GM21360 (cell line): ENCODE data around the gene TCERG1.

Source experiments
- ATAC-seq: cut with Tn5 transposase; IDR thresholded peaks from one replicate; pipeline ENCODE4 v1.9.1; 2021; ENCODE audit warnings: mild to moderate bottlenecking, moderate library complexity; ENCODE audit not compliant: unreplicated experiment

TCERG1 gene

DNA sequence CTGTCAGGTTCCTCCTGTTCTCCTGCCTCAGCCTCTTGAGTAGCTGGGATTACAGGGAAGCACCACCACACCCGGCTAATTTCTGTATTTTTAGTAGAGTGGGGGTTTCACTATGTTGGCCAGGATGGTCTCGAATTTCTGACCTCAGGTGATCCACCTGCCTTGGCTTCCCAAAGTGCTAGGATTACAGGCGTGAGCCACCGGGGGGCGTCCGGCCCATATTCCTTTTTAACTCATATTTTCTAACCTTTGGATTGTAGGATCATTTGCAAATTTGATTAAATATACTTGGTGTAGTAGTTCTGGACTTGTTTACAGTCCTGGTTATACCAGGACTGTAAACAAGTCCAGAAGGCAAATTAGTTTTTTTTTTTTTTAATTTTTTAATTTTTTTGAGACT is 4.3 kb downstream of the TCERG1 start:
- no peak for ATAC-seq

DNA sequence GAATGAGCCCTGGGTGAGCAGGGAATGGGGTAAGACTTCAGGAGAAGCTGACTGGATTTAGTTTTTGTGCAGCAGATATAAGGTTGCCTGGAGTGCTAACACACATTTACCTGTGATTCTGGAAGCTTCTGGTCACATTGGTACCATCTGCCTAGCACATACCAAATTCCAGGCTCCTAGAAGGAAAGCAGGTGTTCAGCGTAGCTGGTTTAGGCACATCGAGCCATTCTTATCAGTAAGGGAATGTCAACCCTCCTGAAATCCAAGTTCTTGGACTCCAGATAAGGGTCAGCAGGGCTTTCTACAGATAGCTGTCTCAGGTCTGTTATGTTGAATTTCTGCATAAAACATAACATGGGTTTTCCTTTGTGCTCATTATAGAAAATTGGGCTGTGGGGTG is 10.3 kb downstream of the TCERG1 start:
- ATAC-seq: no peak

DNA sequence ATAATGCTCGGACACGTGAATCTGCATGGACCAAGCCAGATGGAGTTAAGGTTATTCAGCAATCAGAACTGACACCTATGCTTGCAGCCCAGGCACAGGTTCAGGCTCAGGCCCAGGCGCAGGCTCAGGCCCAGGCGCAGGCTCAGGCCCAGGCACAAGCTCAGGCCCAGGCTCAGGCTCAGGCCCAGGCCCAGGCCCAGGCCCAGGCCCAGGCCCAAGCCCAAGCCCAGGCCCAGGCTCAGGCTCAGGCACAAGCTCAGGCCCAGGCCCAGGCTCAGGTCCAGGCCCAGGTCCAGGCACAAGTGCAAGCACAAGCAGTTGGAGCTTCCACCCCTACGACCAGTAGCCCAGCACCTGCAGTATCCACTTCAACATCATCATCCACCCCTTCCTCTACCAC is 11.8 kb downstream of the TCERG1 start:
- no peak for ATAC-seq

DNA sequence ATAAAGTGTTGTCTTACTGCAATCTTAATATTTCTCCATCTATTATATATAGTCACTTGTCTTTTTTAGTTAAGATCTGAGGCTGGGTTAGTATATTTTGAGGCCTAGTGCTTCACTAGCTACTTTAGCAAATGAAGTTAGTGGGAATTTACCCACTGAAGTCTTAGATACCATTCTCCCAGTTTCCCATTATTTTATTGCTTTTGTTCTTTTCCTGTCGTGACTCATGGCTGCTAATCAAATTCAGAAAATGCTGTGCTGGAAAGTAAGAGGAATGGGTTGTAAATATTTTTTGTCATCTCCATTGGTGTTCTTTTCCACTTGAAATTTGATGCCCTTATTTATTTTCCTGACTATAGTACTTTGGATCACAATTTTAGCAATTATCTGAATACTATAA is 14.2 kb downstream of the TCERG1 start:
- no peak for ATAC-seq

DNA sequence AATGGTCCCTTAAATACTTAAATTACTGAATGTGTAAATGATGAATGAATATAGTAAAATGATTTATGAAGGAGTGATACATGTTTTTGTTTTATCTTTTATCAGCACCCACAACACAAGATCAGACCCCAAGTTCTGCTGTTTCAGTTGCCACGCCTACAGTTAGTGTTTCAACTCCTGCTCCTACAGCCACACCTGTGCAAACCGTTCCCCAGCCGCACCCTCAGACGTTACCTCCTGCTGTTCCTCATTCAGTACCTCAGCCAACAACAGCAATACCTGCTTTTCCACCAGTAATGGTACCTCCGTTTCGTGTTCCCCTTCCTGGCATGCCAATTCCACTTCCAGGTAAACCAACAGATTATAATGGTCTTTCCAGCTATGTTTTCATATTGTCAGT is 16.3 kb downstream of the TCERG1 start:
- ATAC-seq: no peak

DNA sequence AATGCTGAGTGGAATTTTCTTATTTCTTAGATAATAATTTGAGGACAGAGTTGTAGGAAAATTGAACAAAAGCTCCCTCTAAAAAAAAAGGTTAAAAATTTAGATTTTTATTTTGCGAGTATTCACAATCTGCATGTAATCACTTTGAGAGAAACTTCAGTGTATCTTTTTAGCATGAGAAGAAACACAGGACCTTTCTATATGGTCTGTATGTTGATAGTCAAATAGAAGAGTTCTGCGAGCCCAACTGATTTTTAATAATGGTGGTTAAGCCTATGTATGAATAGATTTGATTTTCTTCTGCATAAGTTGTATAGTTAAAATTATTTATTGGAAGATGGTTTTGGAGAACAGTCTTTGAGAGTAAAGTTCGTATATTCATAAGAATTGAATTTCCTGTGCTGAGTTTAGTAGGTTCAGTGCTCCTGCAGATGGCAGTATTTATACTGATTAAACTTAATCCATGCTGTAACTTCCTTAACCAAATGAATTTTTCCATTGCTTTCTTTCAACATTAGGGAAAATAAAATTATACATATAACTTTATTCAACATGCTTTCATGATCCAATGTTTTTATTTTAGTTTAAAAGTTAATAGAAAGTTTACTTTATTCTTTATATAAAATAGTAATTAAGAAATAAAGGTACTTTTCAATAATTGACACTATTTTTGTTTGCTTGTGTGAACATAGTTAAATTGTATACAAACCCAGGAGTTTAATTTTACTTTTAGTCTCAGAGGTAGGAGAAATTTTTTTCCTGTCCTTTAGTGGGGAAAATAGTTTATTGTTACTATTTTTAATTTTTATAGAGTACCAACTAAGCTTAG is 19.6 kb downstream of the TCERG1 start:
- no peak for ATAC-seq

DNA sequence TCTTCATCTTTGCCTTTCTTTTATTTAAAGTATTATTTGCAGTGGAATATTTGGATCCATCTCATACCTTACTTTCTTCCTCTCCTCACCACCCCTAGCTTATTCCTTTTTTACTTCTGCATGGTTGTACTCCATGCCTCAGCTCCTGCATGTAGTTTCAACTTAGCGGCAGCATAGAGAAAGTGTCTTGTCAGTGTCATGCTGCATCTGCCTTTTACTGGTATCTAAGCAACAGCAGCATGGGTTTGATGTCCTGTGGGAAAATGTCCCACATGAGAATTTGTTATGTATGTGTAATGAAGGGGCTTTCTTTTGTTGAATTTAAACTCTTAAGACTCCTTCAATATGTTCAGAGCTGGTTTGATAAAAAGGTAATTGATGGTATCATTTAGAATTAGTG is 20.6 kb downstream of the TCERG1 start:
- no peak for ATAC-seq

DNA sequence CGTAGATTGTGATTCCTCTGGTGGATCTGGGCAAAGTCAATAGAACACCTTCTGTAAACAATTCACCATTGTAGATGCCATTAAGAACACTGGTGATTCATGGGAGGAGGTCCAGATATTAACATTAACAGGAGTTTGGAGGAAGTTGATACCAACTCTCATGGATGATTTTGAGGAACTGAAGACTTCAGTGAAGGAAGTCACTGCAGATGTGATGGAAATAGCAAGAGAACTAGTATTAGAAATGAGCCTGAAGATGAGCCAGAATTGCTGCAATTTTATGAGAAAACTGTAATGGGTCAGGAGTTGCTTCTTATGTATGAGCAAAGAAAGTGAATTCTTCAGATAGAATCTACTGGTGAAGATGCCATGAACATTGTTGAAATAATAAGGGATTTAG is 26.9 kb downstream of the TCERG1 start:
- ATAC-seq: no peak

DNA sequence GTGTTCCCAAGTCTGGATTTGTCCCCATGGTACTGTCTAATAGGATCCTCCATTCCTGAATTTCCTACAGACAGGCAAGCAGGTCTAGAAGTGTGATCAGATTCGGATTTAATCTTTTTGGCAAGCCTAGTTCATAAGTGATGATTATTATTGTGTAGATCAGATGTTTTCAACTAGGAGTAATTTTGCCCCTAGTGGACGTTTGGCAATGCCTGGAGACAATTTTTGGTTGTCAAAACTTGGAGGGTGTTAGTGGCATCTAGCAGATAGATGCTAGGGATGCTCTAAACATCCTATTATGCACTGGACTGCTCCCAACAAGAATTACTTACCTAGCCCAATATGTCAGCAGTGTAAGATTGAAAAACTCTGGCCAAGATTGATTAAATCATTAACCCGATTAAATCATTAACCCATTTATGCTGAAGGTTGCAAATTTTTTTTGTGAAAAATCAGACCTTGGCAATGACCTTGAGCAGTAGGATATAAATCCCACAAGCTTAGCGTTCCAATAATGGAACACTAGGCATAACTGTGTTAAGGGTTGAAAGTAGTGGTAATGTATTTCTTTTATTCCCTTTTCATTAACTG is 28.2 kb downstream of the TCERG1 start:
- no peak for ATAC-seq

DNA sequence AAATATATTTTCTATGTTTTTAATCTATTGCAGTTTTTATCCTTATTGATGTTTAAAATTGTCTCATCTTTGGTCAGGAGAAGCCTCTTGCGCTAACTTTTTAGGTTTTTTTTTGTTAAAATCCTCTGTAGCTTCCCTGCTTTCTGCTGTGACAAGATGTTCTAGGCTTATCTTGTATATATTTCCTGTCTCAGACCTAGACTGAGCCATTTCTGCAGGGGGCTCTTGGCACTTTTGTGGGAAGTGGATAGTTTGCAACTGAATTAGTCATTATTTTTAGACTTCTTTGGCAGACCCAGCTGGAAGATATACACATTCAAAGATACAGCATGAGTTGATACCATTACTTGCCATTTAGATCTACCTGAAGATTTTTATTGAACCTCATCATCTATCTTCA is 28.8 kb downstream of the TCERG1 start:
- no peak for ATAC-seq

DNA sequence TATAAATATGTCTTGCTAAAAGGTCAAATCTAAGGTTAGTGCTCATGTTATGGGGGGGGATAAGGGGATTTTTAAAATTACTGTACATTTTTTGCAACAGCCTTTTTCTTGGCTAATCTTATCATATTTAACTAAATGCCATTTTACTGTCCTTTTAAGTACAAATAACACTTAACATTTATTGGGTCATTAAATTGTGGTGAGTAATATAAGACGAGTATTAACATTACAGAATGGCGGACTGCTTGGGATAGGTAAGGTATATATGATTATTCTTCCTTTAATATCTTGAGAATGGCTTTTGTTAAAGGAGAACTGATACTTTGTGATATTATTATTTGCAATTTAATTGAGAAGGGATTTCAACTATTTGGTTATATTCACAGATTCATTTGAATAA is 35.6 kb downstream of the TCERG1 start:
- no peak for ATAC-seq

DNA sequence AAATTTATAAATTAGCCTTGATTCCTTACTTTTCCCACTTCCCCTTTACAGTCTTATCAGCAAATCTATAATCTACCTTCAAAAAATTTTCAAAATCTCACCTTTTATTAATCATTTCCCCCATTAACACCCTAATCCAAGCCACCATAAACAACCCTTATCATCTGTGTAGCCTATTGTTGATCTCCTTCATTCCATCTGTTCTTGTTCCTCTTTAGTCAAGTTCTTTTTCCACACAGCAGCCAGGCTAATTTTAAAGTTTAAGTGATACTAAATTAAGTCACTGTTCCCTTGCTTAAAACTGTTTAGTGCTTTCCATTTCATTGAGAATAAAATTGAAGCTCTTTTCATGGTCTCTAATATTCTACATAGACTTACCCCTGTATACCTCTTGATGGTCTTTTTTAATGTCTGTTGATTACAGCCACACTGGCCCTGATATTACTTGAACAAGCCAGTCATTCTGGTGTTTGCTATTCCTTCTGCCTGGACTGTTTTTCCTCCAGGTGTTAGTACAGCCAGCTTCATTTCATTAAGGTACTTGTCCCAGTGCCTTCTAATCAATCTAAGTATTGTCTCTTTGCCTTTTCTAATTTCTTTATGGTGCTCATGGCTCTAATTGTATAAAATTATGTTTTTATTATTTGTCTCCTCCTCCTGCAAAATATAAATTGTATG is 37.7 kb downstream of the TCERG1 start:
- ATAC-seq: no peak

DNA sequence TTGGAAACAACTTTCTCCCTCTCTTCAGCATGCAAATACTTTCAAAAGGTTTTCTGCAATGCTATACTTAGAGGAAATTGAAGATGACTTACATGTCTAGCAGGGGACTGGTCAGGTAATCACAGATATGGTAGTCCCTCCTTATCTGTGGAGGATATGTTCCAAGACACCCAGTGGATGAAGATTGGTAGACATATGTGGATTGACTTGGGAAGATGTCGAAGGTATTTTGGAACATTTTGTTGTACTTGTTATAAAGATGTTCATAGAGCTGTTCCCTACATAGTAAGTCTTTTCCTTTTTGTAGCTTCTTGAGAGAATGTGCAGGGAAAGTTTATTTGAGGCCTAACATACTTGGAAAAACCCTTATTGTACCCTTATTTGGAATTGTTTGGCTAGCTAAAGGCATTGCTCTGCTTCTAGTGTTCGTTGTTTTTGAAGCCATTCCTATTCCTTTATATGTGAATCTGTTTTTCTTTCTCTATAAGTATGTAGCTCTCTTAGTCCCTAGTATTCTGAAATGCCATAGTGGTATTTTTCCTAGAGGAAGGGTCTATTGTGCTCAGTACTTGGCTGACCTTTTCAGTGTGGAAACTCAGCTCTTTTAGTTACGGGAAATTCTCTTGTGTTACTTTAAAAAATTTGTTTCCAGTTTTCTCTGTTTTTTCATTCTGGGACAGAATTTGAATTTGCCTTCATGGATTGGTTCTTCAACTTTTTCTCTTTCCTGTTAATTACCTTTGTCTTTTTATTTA is 43.1 kb downstream of the TCERG1 start:
- ATAC-seq: no peak

DNA sequence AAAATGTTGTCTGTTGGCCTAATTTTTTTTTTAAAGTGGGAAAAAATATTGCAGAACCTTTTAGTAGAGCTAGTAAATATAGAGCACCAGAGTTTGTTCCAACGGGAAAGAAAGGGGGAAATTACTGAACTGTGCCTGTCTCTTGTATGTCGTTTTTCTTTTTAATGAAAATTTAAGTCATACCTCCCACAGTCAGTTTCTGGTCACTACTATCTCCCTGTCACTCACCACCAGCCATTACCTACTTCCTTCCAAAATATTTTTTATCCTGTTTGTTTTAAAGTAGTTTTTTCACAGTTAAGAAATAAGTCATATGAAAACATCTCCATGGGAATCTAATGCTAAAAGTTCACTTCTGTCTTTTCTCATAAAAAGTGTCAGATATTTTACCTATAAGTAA is 47.5 kb downstream of the TCERG1 start:
- no peak for ATAC-seq

DNA sequence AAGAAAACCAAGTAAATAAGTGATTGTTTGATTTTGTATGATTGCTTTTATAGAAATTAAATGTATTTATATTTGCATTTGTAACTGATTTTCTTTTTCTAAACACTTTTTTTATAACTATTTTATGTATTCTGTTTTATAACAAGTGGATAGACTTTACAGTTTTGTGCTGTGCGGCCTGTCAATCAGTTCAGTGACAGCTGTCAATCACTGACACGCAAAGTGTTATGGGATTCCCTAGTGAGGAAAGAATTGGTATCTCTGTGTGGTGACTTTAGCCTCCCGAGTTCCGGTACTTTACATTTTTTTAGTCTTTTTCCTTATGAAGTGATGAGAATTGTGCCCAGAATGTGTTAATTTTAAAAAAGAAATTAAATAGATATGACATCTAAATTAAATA is 52.5 kb downstream of the TCERG1 start:
- ATAC-seq: no peak

DNA sequence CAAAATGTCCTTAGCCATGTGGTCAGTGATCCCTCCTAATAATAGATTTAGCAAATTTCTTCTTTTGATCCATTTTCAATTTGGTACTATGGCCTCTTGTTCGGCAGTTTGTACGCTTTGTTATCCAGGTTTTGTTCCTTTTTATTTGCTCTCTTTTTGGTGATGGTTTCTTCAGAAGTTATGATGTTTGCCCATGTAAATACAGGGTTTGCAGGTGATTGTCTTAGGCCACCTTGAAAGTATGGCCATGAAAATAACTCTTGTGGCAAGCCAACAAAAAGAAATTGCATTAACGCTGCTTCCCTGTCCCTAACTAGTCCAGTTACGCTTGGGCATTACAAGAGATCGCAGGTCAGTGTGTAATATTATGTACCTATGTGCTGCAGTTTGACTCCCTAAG is 60.3 kb downstream of the TCERG1 start:
- ATAC-seq: no peak

DNA sequence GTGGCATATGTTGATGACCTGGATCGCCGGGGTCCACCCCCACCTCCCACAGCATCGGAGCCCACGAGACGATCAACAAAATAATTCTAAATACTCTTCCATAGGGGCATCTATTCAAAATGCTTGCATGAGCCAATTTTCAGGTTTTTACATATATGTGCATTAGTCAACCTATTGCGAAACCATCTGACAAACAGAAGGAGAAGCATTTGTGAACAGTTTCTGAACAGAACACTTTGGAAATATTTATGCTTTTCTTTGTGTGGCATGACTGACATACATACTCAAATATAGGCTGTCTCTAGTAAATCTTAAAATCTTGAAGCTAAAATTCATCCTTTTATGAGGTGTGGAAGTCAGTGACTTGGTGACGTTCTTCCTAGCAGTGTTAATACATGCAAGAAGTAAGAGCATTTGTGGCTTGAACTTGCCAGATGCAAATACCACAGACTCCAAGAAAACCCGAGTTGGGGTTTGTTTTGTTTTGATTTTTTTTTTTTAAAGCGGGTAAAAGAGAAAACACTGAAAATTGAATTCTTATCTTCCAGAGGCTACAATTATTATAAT is 63.5 kb downstream of the TCERG1 start:
- ATAC-seq: no peak

DNA sequence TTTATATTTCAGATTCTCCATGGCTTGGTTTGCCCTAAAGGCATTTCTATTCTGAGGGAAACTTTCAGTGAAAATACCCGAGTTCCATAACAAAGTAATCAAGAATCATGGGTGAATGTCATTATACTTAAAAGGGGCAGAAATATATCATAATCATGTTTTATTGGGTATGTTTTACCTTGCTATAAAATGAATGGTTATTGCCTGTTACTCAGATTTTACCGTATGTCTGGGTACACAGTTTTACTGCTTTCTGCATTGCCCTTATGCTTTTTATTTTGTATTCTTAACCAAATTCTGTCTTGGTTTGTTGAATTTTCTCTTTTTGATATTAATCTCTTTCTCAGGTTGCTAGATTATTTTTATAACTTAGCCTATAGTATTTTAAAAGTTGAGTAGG is 66.3 kb downstream of the TCERG1 start:
- ATAC-seq: no peak

DNA sequence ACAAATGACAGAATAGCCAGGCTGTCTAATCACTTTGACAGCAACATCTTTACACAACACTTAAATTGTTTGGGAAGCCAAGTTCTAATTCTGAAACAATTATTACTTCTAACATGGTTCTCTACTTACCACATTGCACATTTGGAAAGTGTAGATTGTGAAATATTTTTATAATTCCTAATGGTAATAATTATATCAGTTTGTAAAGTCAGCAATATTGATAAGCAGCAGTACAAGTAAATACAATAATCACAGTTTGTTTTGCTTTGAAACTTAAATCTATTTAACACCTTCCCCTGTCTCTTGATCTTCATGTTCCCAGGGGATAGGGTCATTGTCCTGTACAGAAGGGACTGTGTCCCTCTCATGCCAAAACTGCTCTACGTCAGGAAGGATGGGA is 67.4 kb downstream of the TCERG1 start:
- no peak for ATAC-seq

DNA sequence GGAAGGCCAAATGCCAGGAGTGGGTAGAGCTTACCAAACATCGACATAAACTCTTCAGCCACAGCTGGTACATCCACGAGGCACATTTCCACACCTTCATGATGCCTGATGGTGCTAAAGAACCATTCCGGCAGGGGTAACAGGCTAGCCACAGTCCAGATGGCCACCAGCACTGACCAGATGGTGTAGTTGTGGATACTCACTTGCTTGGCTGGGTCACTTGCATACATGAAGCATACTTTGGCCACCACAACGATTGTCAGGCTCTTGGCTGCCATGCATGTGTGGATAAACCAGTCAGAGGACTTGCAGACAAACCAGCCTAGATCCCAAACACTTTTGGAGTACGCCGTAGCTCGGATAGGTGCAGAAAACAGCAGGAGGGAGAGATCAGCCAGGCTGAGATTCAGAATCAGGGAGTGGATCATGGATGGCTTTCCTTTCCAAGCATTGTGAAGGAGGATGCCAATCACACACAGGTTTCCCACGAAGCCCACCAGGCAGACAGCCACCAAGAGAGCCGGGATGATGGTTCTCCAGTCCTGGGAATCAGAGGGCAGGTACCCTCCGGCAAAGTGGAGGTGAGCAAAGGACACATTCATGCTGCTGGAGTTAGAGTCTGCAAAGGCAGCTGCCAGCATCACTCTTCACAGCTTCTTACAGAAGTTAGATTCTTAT is 68.5 kb downstream of the TCERG1 start:
- no peak for ATAC-seq

DNA sequence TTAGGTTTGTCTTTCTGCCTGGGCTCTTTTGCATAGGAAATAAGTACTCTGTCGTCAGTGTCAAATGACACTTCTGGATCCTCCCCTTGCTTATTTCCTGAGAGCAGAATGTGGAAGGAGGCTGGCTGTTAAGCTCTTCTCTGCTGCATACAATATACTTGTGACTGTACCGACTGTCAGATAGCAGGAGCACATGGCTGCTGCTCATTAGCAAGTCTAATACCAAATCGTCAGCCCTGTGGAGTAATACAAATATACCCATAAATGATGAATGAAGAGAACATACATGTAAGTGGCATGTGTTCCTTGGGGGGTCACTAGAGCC is 69.0 kb downstream of the TCERG1 start, which contains the start of gene GPR151:
Gene GPR151 (minus strand): TSS at position 40 of the 325 bp plus-strand sequence. CDS start 77 bp downstream, outside the sequence.
- ATAC-seq: no peak
